HepG2 (cell line): ENCODE data around the gene EGFR. TPM values are rescaled to one million over a fixed set of nuclear protein-coding genes. Genes with fewer than 3 reads are reported as not detected.

Experiments used
- ATAC-seq: fragments of 200-7000 bp; cut with Tn5 transposase; 3 replicates; pipeline ENCODE4 v1.9.1; 2020; ENCODE audit warnings: mild to moderate bottlenecking, moderate library complexity
- BruUV-seq: library from RNA; stranded (reverse); fragments of 400-500 nt; replicated peaks from 2 replicates; lab custom pipeline; 2021; lab: Mats Ljungman, UMichigan
- CTCF ChIA-PET: fragments of 300-600 bp; formaldehyde crosslinking; extraction: SDS; loops from one replicate; lab custom pipeline; 2021; ENCODE audit warnings: low total read pairs, inconsistent platforms, low intra/inter-chr PET ratio; lab: Yijun Ruan, JAX
- POLR2A ChIA-PET: fragments of 350-600 bp; sonication (Branson Sonifier 250); formaldehyde crosslinking; loops from one replicate; lab custom pipeline; 2020; ENCODE audit warnings: antibody characterized with exemption, inconsistent platforms; lab: Yijun Ruan, JAX
- DNase-seq: peaks from one replicate; pipeline ENCODE4 v3.0.0-alpha.2; 2015; ENCODE audit warnings: low spot score
- FAIRE-seq: peaks from 3 replicates; lab custom pipeline; 2011; peaks lifted over from hg19 to GRCh38; lab: Jason Lieb, UNC
- H2AFZ ChIP-seq: one replicate; pipeline ENCODE4 v1.6.1; 2011; ENCODE audit warnings: low read length, inconsistent platforms
- H3K27ac ChIP-seq: fragments of 300-600 bp; 3 replicates; pipeline ENCODE4 v1.8.0; 2011; ENCODE audit warnings: mixed run types, mild to moderate bottlenecking, mixed read lengths, low read length, inconsistent platforms; ENCODE audit not compliant: insufficient read depth; ENCODE audit errors: extremely low read length
- H3K27me3 ChIP-seq, 2 experiments: fragments of 200-600 bp in 1 of 2; 2 replicates in 1 of 2; 3 replicates in 1 of 2; pipeline versions ENCODE4 v1.6.0 to v1.8.0; 2011; ENCODE audit warnings: low read length in 2 of 2, mild to moderate bottlenecking in 2 of 2, moderate library complexity in 2 of 2, inconsistent platforms in 1 of 2; ENCODE audit not compliant: insufficient read depth in 2 of 2, control insufficient read depth in 1 of 2
- H3K36me3 ChIP-seq, 2 experiments: fragments of 200-600 bp in 1 of 2; replicated peaks in 1 of 2; 2 replicates in 1 of 2; 3 replicates in 1 of 2; pipeline versions ENCODE4 v1.5.1 to v1.8.0; 2011; ENCODE audit warnings: low read length in 2 of 2, inconsistent platforms in 1 of 2; ENCODE audit not compliant: insufficient read depth in 2 of 2, control insufficient read depth in 1 of 2
- H3K4me1 ChIP-seq: 2 replicates; pipeline ENCODE4 v1.5.1; 2012; ENCODE audit warnings: low read length, inconsistent platforms; ENCODE audit not compliant: insufficient read depth
- H3K4me2 ChIP-seq: 2 replicates; pipeline ENCODE4 v1.6.0; 2011; ENCODE audit warnings: low read depth, low read length, inconsistent platforms
- H3K4me3 ChIP-seq, 3 experiments: fragments of 200-600 bp in 1 of 3; sonication (generic), shearing (Covaris generic) in 1 of 3; replicated peaks in 1 of 3; 2 replicates each; pipeline ENCODE4 v1.5.1; 2011 to 2016; ENCODE audit warnings: low read length in 3 of 3, inconsistent platforms in 2 of 3, low read depth in 2 of 3, mild to moderate bottlenecking in 2 of 3, control low read depth in 1 of 3, mixed read lengths in 1 of 3; ENCODE audit not compliant: insufficient read depth in 1 of 3
- H3K79me2 ChIP-seq: one replicate; pipeline ENCODE4 v1.6.1; 2011; ENCODE audit warnings: low read length, inconsistent platforms; ENCODE audit not compliant: insufficient read depth
- H3K9ac ChIP-seq: 2 replicates; pipeline ENCODE4 v1.6.0; 2011; ENCODE audit warnings: mild to moderate bottlenecking, low read depth, low read length, inconsistent platforms; ENCODE audit not compliant: insufficient read depth
- H3K9me3 ChIP-seq: 2 replicates; pipeline ENCODE4 v1.5.1; 2012; ENCODE audit warnings: mild to moderate bottlenecking, low read length
- H4K20me1 ChIP-seq: 2 replicates; pipeline ENCODE4 v1.6.0; 2011; ENCODE audit warnings: inconsistent platforms, mild to moderate bottlenecking, low read length, moderate library complexity; ENCODE audit not compliant: insufficient read depth
- ARHGAP35 ChIP-seq: sonication (generic); formaldehyde crosslinking; IDR thresholded peaks from 2 replicates; pipeline ENCODE4 v1.9.0; 2022; ENCODE audit warnings: mild to moderate bottlenecking, inconsistent platforms, moderate library complexity, missing genetic modification reagents, borderline replicate concordance
- GATAD1 ChIP-seq: IDR thresholded peaks from 2 replicates; pipeline ENCODE4 v1.6.1; 2016; ENCODE audit warnings: missing genetic modification reagents, missing compliant biosample characterization
- GFI1 ChIP-seq: sonication (generic); formaldehyde crosslinking; IDR thresholded peaks from 2 replicates; pipeline ENCODE4 v1.5.0; 2020; ENCODE audit warnings: missing genetic modification reagents, mild to moderate bottlenecking, borderline replicate concordance
- GMEB1 ChIP-seq: sonication (generic); formaldehyde crosslinking; IDR thresholded peaks from 2 replicates; pipeline ENCODE4 v1.5.1; 2020; ENCODE audit warnings: missing genetic modification reagents, mild to moderate bottlenecking, borderline replicate concordance
- GTF2F1 ChIP-seq: fragments of 150-350 bp; IDR thresholded peaks from 2 replicates; pipeline ENCODE4 v1.6.1; 2014; ENCODE audit warnings: low read length
- HOMEZ ChIP-seq: IDR thresholded peaks from 2 replicates; pipeline ENCODE4 v1.6.1; 2016; ENCODE audit warnings: low read depth
- LCORL ChIP-seq, 2 experiments: fragments of 450-650 bp in 1 of 2; sonication (generic) in 1 of 2; formaldehyde crosslinking in 1 of 2; IDR thresholded peaks; 2 replicates each; pipeline versions ENCODE4 v1.5.0 to v1.6.1; 2017 to 2020; ENCODE audit warnings: antibody characterized with exemption in 1 of 2, missing genetic modification reagents in 1 of 2
- PHF5A ChIP-seq: IDR thresholded peaks from one replicate; pipeline ENCODE4 v1.6.1; 2018; ENCODE audit warnings: low read depth, missing genetic modification reagents; ENCODE audit not compliant: unreplicated experiment
- ZNF253 ChIP-seq: sonication (generic); formaldehyde crosslinking; IDR thresholded peaks from 2 replicates; pipeline ENCODE4 v1.8.0; 2022; ENCODE audit warnings: mild to moderate bottlenecking, missing genetic modification reagents, borderline replicate concordance
- ZNF33A ChIP-seq: sonication (generic); formaldehyde crosslinking; IDR thresholded peaks from 2 replicates; pipeline ENCODE4 v1.5.1; 2020; ENCODE audit warnings: missing genetic modification reagents, mild to moderate bottlenecking, moderate library complexity, borderline replicate concordance
- ZNF709 ChIP-seq: sonication (generic); formaldehyde crosslinking; IDR thresholded peaks from 2 replicates; pipeline ENCODE4 v1.5.0; 2020; ENCODE audit warnings: mild to moderate bottlenecking, missing genetic modification reagents
- WGBS: methylation state at CpG from one replicate; pipeline ENCODE4 v1.1.6; 2017; ENCODE audit warnings: low lambda C conversion rate; 5-methylcytosine and 5-hydroxymethylcytosine counted together
- in situ Hi-C: cut with HindIII; loops from 2 replicates; pipeline ENCODE4 v1.10.0; 2017; ENCODE audit warnings: low pct_unique_long_range_greater_than_20kb; ENCODE audit not compliant: extremely low pct_ligation_motif_present
- intact Hi-C: fragments of 100-400 bp; cut with micrococcal nuclease; formaldehyde crosslinking; loops from one replicate; pipeline ENCODE4 v1.10.0; 2022; ENCODE audit not compliant: unreplicated experiment
- polyA plus RNA-seq, 8 experiments: library from polyadenylated mRNA; depleted of rRNA in 3 of 8; stranded (reverse) in 7 of 8; unstranded in 1 of 8; fragments of >200 nt; fragmentation: Illumina TruSeq in 4 of 8; extraction: Trizol in 4 of 8; gene quantifications; 2 replicates each; pipeline versions ENCODE4 v1.2.1 to v1.2.3, GENCODE V29; 2011 to 2016; ENCODE audit warnings: low read depth in 4 of 8, missing spikeins in 1 of 8, mixed read lengths in 1 of 8; ENCODE audit not compliant: insufficient read depth in 1 of 8
- total RNA-seq, 5 experiments: library from RNA; depleted of rRNA; stranded (reverse); fragments of >200 nt; fragmentation: Illumina TruSeq; extraction: Trizol; gene quantifications; 2 replicates each; pipeline ENCODE4 v1.2.3, GENCODE V29; 2016; ENCODE audit warnings: low read depth in 1 of 5

EGFR gene
- total and polyA plus RNA-seq, 2 of the 13 experiments (the other 11 are each of a cell fraction or from before 2014, with no cell fraction given) = 7.0 to 10.0 TPM

- no peak for ATAC-seq
- ChIA-PET POLR2A (no interaction called here), CTCF (no interaction called here)
- Histone ChIP-seq H3K27me3 (peaks cover 7 to 32% of the 10 kb centered on the region in 2 experiments), H4K20me1 (no peaks in the 10 kb centered on the region), H3K9me3 (no peaks in the 10 kb centered on the region), H3K4me1 (peaks cover 46% of the 10 kb centered on the region), H3K27ac (no peak overlapping the region), H2AFZ (no peak overlapping the region), H3K4me2 (no peak overlapping the region), H3K4me3 (no peak overlapping the region), H3K79me2 (peaks cover 4% of the 10 kb centered on the region), H3K36me3 (no peaks in the 10 kb centered on the region), H3K9ac (no peak overlapping the region)
- in situ Hi-C loops = no loop called here
- FAIRE-seq = no peak
- DNase-seq = no peak
- intact Hi-C loops = loop anchor here (10.0 kb wide), 1 partner anchor 118 kb away; no protein-coding TSS in a partner anchor
- BruUV-seq = no TSS peak
- no peak for TF ChIP-seq GTF2F1
- no peak for TF ChIP-seq ZNF253 (CRISPR knock-in tag)
- TF ChIP-seq PHF5A (CRISPR knock-in tag) = no peak
- no peak for TF ChIP-seq GFI1
- TF ChIP-seq GATAD1 (CRISPR knock-in tag) = no peak
- TF ChIP-seq GMEB1 (CRISPR knock-in tag) = no peak
- TF ChIP-seq LCORL (IDR thresholded peaks at IDR 0.05) = no peak
- no peak for TF ChIP-seq LCORL (CRISPR knock-in tag; IDR thresholded peaks at IDR 0.05)
- no peak for TF ChIP-seq ZNF709 (CRISPR knock-in tag)
- no peak for TF ChIP-seq ARHGAP35 (CRISPR knock-in tag)
- no peak for TF ChIP-seq ZNF33A
- TF ChIP-seq HOMEZ (CRISPR knock-in tag) = no peak
- 20% methylated on average over 2 of the region's 3 CpGs for WGBS
Observed at GRCh38 chr7:55016746-55017090, 2.1 kb upstream of the EGFR start.
